A549 treated with AZD2906 at 1 μM for 4 hours (cell line): ENCODE results near the gene SPRED3. TPM values are rescaled to one million over a fixed set of nuclear protein-coding genes. Genes with fewer than 3 reads are reported as not detected.

Source experiments
- total RNA-seq: library from RNA; stranded (reverse); fragments of 200-300 nt; extraction: Qiagen RNA extraction; gene quantifications from 5 replicates; pipeline ENCODE4 v1.2.3, GENCODE V29; 2022

SPRED3 gene
- 1.9 to 2.8 TPM (median 2.2 TPM) in 5 replicates for total RNA-seq

GRCh38 chr19:38388349-38389100 lies at the start of gene SPRED3:
Gene SPRED3, plus strand, starts transcription at chr19:38388697. Its CDS starts 1,606 bp downstream, at chr19:38390303.

GRCh38 chr19:38374332-38375097 lies 14.0 kb upstream of the SPRED3 start, which contains the start of gene PSMD8:
Gene PSMD8, plus strand, starts transcription at chr19:38374571. Its CDS starts 31 bp downstream, at chr19:38374602.

GRCh38 chr19:38387550-38388348 lies 748 bp upstream of the SPRED3 start, which contains the start of gene GGN:
Gene GGN, minus strand, starts transcription at chr19:38388034. Its CDS starts 773 bp downstream, at chr19:38387261.

GRCh38 chr19:38402967-38403674 lies 14.6 kb downstream of the SPRED3 start, which contains the start of gene FAM98C:
Gene FAM98C, plus strand, starts transcription at chr19:38403093. Its CDS starts 61 bp downstream, at chr19:38403154.

GRCh38 chr19:38425810-38426466 lies 37.4 kb downstream of the SPRED3 start, which contains the start of gene RASGRP4:
Gene RASGRP4, minus strand, starts transcription at chr19:38426219. Its CDS starts 128 bp downstream, at chr19:38426091.

GRCh38 chr19:38433268-38433733 lies 44.8 kb downstream of the SPRED3 start, which contains the start of gene RYR1:
Gene RYR1, plus strand, starts transcription at chr19:38433691. Its CDS starts 139 bp downstream, at chr19:38433830.

Other genes with a start within 250 kb of the SPRED3 start
- gene DPF1, start 164.5 kb upstream of the SPRED3 start, total RNA-seq: 4.3 to 5.4 TPM (median 4.4 TPM) in 5 replicates
- gene PPP1R14A, start 132.3 kb upstream of the SPRED3 start, total RNA-seq: 68.5 to 97.3 TPM (median 92.1 TPM) in 5 replicates
- gene SPINT2, start 124.1 kb upstream of the SPRED3 start, total RNA-seq: 232 to 335 TPM (median 321 TPM) in 5 replicates
- 584 to 802 TPM (median 695 TPM) in 5 replicates for gene C19orf33, start 84.4 kb upstream of the SPRED3 start, total RNA-seq
- gene YIF1B, start 72.8 kb upstream of the SPRED3 start, total RNA-seq: 98.9 to 139 TPM (median 135 TPM) in 5 replicates
- gene KCNK6, start 68.9 kb upstream of the SPRED3 start, total RNA-seq: 4.0 to 5.0 TPM (median 4.8 TPM) in 5 replicates
- 0.29 to 1.2 TPM (median 1.0 TPM) in 5 replicates for gene CATSPERG, start 52.9 kb upstream of the SPRED3 start, total RNA-seq
- gene PSMD8, start 14.1 kb upstream of the SPRED3 start, total RNA-seq: 460 to 520 TPM (median 485 TPM) in 5 replicates
- 0.14 to 0.65 TPM (median 0.49 TPM) in 5 replicates for gene GGN, start 663 bp upstream of the SPRED3 start, total RNA-seq
- gene FAM98C, start 14.4 kb downstream of the SPRED3 start, total RNA-seq: 16.4 to 27.4 TPM (median 27.1 TPM) in 5 replicates
- gene RASGRP4, start 37.5 kb downstream of the SPRED3 start, total RNA-seq: 0.03 to 0.09 TPM (median 0.07 TPM) in 5 replicates
- 4.9 to 6.4 TPM (median 6.1 TPM) in 5 replicates for gene RYR1, start 45.0 kb downstream of the SPRED3 start, total RNA-seq
- gene MAP4K1, start 229.3 kb downstream of the SPRED3 start, total RNA-seq: 0.40 to 0.85 TPM (median 0.72 TPM) in 5 replicates
- 721 to 975 TPM (median 736 TPM) in 5 replicates for gene EIF3K, start 230.5 kb downstream of the SPRED3 start, total RNA-seq